GM19372 (cell line): Measurements from ENCODE around the gene KDM1B.
A peak's percentile ranks its signal among the peaks of the same experiment; 100 is the strongest.
"Not testable (repeated sequence)": the region's sequence is repeated elsewhere in the genome, so short reads cannot be mapped to it uniquely, and the experiment has no call there.

Source experiments
- ATAC-seq: cut with Tn5 transposase; IDR thresholded peaks from one replicate; pipeline ENCODE4 v1.9.1; 2021; ENCODE audit warnings: mild to moderate bottlenecking, low read depth, moderate library complexity; ENCODE audit not compliant: unreplicated experiment

KDM1B gene

DNA sequence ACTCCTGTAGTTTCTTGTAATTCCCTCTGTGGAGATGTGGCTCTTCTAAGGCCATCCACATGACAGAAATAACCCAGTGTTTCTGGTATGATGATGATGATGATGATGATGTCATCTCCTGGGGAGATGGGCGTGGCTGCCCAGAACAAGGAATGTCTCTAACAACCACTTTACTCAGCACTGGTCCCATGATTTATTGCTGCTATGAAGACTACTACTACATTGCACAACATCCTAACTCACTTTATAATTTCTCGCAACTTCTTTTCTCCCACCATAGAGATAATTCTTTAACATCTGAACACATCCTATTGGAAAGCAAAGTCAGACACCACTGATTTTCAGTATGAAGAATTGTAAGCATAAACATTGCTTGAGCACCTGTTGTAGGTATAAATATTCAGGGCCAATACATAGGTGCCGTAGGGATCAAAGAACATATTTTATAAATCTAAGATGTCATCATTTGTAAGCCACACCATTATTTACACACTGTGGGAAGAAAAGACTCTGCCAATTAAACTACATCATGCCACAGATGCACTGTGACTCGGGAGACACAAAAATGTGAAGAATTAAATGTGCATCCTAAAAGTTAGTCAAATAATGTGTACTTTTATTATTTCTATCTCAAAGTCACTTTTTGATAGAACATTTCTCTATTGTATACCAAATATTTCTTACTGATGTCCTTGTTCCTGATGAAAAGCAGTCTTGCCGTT lies 6.8 kb upstream of the KDM1B start:
- ATAC-seq = no peak

DNA sequence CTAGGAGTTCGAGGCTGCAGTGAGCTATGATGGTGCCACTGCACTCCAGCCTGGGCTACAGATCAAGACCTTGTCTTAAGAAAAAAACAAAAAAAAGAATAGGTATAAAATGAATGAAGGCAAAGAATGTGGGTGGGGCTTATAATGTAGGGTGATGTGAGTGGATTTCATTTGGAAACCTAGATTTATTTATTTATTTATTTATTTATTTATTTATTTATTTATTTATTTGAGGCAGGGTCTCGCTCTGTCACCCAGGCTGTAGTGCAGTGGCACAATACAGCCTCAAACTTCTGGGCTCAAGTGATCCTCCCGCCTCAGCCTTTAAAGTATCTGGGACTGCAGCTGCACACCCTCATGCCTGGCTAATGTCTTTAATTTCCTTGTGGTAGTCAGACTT lies 3.8 kb upstream of the KDM1B start:
- ATAC-seq = not testable (repeated sequence)

DNA sequence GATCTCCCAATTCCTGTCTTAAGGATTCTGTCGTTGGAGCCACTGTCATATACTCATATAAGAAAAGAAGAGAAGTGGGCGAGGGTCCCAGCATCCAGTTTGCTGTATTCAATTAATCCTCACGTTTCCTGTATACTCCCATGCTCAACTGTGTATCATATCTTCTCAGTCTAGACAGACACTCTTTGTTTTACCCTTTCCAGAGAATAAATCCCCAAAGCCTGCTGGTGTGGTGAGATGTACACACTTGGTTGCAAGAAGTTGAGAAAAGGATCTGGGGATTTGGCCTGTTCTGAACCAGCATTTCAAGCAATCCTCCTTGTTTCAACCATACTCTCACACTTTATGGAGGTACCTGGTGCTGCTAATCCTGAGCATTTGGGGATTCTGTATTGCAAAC lies 3.4 kb upstream of the KDM1B start:
- no peak for ATAC-seq

DNA sequence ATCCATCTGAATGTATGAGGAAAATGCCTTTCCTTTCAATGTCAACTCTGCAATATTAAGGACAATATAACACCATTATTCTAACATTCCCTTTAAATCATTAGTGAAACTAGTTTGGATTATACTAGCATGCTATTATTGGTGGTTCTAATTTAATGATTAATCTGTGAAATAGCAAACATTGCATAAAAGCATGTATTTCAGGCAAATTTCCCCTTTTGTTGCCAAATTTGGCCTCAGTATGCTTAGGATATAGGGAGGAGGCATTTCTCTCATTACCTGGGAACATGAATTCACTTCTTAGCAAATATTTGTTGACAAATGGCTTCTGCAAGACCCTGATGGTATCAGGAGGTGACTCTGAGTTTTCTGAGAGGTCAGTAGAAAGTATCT lies 1.9 kb upstream of the KDM1B start:
- ATAC-seq = no peak

GRCh38 chr6:18154507-18155149 lies 594 bp upstream of the KDM1B start, which contains the start of gene TPMT:
Gene TPMT, minus strand, starts transcription at chr6:18155077. Its CDS starts 5,950 bp downstream, at chr6:18149127.
- peak; percentile 46 for ATAC-seq

GRCh38 chr6:18155864-18156421 lies 721 bp downstream of the KDM1B start:
- ATAC-seq = peak; percentile 26

DNA sequence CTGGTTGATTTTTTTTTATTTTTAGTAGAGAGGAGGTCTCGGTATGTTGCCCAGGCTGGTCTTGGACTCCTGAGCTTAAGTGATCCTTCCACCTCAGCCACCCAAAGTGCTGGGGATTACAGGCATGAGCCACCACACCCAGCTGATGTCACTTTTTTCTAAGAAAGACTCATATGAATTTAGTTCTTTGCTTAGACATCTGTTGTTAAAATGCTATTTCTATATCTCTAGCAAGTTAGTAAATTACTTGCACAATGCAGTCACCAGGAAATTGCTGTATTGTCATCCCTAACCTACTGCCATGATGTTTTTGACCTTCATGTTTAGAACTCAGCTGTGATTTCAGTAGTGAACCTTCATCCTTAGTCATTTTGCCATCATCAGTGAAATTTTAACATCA lies 5.7 kb downstream of the KDM1B start:
- no peak for ATAC-seq

- ATAC-seq = no peak
These were observed 6.2 kb downstream of the KDM1B start for GRCh38 chr6:18161431-18161830.

- ATAC-seq = no peak
These were observed 7.2 kb downstream of the KDM1B start for GRCh38 chr6:18162401-18162800.

GRCh38 chr6:18165751-18166150 lies 10.5 kb downstream of the KDM1B start:
- no peak for ATAC-seq

GRCh38 chr6:18166312-18167036 lies 11.3 kb downstream of the KDM1B start:
- ATAC-seq = no peak

GRCh38 chr6:18168264-18168663 lies 13.0 kb downstream of the KDM1B start:
- ATAC-seq = no peak

DNA sequence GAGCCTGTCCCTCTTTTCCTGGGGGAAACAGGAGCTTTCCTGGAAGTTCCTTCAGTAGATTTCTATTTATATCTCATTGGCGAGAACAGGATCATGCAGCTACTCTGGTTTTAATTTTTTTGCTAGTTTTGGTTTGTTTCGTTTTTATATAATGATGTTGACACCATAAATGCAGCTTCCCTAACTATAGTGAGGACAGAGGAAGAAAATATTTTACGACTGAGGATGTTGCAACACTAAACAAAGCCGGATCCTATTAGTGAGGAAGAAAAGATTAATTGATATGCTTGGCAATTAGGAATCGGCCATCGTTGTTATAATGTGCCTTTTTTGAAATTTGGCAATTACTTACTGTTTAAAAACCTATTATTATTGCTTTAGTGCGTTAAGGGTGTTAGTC lies 16.6 kb downstream of the KDM1B start:
- ATAC-seq = no peak

DNA sequence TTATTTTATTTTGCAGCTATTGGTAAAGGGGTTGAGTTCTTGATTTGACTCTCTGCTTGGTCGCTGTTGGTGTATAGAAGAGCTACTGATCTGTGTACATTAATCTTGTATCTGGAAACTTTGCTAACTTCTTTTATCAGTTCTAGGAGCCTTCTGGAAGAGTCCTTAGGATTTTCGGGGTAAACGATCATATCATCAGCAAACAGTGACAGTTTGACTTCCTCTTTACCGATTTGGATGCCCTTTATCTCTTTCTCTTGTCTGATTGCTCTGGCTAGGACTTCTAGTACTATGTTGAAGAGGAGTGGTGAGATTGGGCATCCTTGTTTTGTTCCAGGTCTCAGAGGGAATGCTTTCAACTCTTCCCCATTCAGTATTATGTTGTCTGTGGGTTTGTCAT lies 21.0 kb downstream of the KDM1B start:
- ATAC-seq = not testable (repeated sequence)

DNA sequence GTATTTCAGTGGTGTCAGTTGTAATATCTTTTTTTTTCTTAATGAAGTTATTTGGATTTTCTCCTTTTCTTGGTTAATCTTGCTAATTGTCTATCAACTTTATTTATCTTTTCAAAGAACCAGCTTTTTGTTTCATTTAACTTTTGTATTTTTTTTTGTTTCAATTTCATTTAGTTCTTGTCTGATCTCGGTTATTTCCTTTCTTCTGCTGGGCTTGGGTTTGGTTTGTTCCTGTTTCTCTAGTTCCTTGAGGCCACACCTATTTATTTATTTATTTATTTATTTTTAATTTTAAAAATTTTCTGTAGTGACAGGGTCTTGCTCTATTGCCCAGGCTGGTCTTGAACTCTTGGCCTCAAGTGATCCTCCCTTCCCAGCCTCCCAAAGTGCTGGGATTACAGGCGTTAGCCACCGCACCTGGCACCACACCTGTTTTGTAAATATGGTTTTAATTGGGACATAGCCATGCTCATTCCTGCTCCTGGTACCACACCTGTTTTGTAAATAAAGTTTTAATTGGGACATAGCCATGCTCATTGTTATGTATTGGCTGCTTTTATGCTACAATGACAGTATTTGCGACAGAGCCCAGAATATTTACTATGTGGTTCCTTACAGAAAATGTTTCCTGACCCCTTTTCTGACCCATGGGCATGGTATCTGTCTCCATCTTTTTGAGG lies 22.2 kb downstream of the KDM1B start:
- ATAC-seq = no peak

DNA sequence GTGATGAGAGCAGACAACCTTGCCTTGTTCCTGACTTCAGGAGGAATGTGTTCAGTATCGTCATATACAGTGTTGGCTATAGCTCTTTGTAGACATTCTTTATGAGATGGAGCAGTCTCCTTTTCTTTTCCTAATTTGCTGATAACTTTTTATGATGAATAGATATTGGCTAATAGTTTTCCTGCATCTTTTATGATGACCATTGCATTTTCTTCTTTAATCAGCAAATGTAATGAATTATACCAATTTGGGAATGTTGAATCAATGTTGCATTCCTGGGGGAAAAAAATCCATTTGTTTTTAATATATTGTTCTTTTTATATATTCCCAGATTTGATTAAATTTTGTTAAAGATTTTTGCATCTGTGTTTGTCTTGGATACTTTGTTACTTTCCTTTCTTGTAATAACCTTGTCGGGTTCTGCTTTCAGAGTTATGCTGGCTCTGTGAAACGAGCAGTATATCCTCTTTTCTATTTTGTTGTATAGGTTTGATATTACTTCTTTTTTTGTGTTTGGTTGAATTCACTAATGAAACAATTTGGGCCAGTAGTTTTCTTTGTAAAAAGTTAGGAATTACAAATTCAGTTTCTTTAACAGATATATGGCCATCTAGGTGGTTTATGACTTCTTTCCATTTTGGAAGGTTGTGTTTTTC lies 23.9 kb downstream of the KDM1B start:
- no peak for ATAC-seq

DNA sequence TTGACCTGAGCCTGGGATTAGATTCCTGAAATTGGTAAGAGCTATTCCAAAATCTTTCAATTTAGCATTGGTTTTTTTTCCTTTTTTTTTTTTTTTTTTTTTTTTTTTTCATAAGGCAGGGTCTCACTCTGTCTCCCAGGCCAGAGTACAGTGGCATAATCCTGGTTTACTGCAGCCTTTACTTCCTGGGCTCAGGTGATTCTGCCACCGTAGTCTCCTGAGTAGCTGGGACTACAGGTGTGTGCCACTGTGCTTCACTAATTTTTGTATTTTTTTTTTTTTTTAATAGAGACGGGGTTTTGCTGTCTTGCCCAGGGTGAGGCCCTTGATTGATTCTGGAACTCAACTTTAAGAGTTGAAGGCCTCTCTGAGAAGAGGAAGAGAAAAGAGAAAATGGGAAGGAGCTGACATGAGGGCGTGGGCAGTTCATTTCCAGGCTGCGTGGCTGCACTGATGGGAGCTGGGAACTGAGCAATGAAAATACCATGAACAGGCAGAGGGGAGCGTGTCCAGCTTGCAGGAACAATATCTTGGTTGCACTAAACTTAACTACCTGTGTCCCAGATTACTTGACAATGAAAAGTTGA lies 24.6 kb downstream of the KDM1B start:
- ATAC-seq = no peak

DNA sequence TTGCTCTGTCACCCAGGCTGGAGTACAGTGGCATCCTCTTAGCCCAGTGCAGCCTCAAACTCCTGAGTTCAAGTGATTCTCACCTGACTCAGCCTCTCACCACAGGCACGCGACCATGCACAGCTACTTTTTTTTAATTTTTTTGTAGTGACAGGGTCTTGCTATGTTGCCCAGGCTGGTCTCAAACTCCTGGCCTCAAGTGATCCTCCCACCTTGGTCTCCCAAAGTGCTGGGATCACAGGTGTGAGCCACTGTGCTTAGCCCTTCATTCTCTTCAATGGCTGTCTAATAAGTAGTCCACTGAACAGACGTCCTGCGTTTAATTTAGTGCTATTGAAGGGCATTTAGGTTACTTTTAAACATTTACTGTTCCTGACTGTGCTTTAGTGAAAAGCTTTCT lies 27.3 kb downstream of the KDM1B start:
- ATAC-seq = no peak

GRCh38 chr6:18183766-18184165 lies 28.5 kb downstream of the KDM1B start:
- ATAC-seq = no peak

GRCh38 chr6:18185624-18186023 lies 30.4 kb downstream of the KDM1B start:
- ATAC-seq = no peak
